K562 (cell line): ENCODE results near the gene VENTX. TPM values are rescaled to one million over a fixed set of nuclear protein-coding genes. Genes with fewer than 3 reads are reported as not detected.

ENCODE experiments used
- ATF1 ChIP-seq, 2 experiments: fragments of 450-650 bp in 1 of 2; IDR thresholded peaks; 2 replicates each; pipeline ENCODE4 v1.6.1; 2016; ENCODE audit warnings: missing compliant biosample characterization in 1 of 2, missing genetic modification characterization in 1 of 2
- CEBPB ChIP-seq: fragments of 450-650 bp; IDR thresholded peaks from 2 replicates; pipeline ENCODE4 v1.6.1; 2016; ENCODE audit warnings: missing genetic modification characterization, missing compliant biosample characterization
- ELF4 ChIP-seq: fragments of 450-650 bp; formaldehyde crosslinking; IDR thresholded peaks from 2 replicates; pipeline ENCODE4 v1.4.0; 2022; ENCODE audit warnings: missing genetic modification characterization
- HDAC1 ChIP-seq, 2 experiments: fragments of 450-650 bp; IDR thresholded peaks; 2 replicates each; pipeline ENCODE4 v1.6.1; 2016 to 2017; ENCODE audit warnings: inconsistent platforms in 1 of 2, mild to moderate bottlenecking in 1 of 2, moderate library complexity in 1 of 2
- HDAC3 ChIP-seq: fragments of 450-650 bp; IDR thresholded peaks from 2 replicates; pipeline ENCODE4 v1.6.1; 2018; ENCODE audit warnings: borderline replicate concordance, mild to moderate bottlenecking, moderate library complexity; ENCODE audit not compliant: partially characterized antibody
- MNT ChIP-seq, 2 experiments: fragments of 450-650 bp; conservative IDR thresholded peaks; 2 replicates each; pipeline ENCODE4 v1.6.1; 2017; ENCODE audit warnings: mild to moderate bottlenecking in 2 of 2, moderate library complexity in 2 of 2
- POLR2A ChIP-seq: fragments of 450-650 bp; conservative IDR thresholded peaks from 2 replicates; pipeline ENCODE4 v1.6.1; 2016
- POLR2G ChIP-seq: fragments of 200-400 bp; formaldehyde crosslinking; IDR thresholded peaks from 2 replicates; pipeline ENCODE4 v1.6.1; 2017; ENCODE audit warnings: low read depth, mild to moderate bottlenecking, antibody characterized with exemption, low read length, moderate library complexity
- SIN3B ChIP-seq: fragments of 450-650 bp; IDR thresholded peaks from 2 replicates; pipeline ENCODE4 v1.6.1; 2017; ENCODE audit warnings: low read depth, mild to moderate bottlenecking, moderate library complexity
- SMARCA4 ChIP-seq: fragments of 450-650 bp; IDR thresholded peaks from 2 replicates; pipeline ENCODE4 v1.6.1; 2016
- SMARCA5 ChIP-seq: fragments of 450-650 bp; IDR thresholded peaks from 2 replicates; pipeline ENCODE4 v1.6.1; 2016
- TAF1 ChIP-seq: IDR thresholded peaks from 2 replicates; pipeline ENCODE4 v1.6.1; 2011; ENCODE audit warnings: mild to moderate bottlenecking, low read length, moderate library complexity; ENCODE audit not compliant: insufficient read depth, control insufficient read depth, severe bottlenecking; ENCODE audit errors: extremely low read depth
- TCF3 ChIP-seq: sonication (generic); formaldehyde crosslinking; IDR thresholded peaks from 2 replicates; pipeline ENCODE4 v1.4.0; 2020; ENCODE audit warnings: mild to moderate bottlenecking, missing genetic modification reagents
- TRIM28 ChIP-seq: fragments of 450-650 bp; IDR thresholded peaks from 2 replicates; pipeline ENCODE4 v1.6.1; 2017
- UBTF ChIP-seq, 2 experiments: IDR thresholded peaks; 2 replicates each; pipeline ENCODE4 v1.6.1; 2012; ENCODE audit warnings: improper control_type of control experiment in 2 of 2, low read depth in 2 of 2, low read length in 2 of 2, borderline replicate concordance in 1 of 2
- ZBTB11 ChIP-seq, 3 experiments: fragments of 200-800 bp in 1 of 3; fragments of 250-450 bp in 1 of 3; fragments of 450-650 bp in 1 of 3; sonication (Bioruptor Pico) in 1 of 3; sonication (Bioruptor generic) in 1 of 3; formaldehyde crosslinking in 1 of 3; IDR thresholded peaks; 2 replicates each; pipeline versions ENCODE4 v1.6.1 to v1.8.0; 2016 to 2022; ENCODE audit warnings: mild to moderate bottlenecking in 2 of 3, missing genetic modification characterization in 2 of 3, missing compliant biosample characterization in 1 of 3, moderate library complexity in 1 of 3
- ZBTB2 ChIP-seq: fragments of 450-650 bp; IDR thresholded peaks from 2 replicates; pipeline ENCODE4 v1.6.1; 2016; ENCODE audit warnings: antibody characterized with exemption
- polyA plus RNA-seq, 8 experiments: library from polyadenylated mRNA; depleted of rRNA in 4 of 8; stranded (reverse) in 5 of 8; unstranded in 3 of 8; fragments of >200 nt; fragmentation: Nextera tagmentation in 2 of 8; fragmentation: Illumina TruSeq in 1 of 8; extraction: Ambion mirVana in 2 of 8; extraction: Trizol in 1 of 8; gene quantifications; 2 replicates each; pipeline versions ENCODE4 v1.2.1 to v1.2.3, GENCODE V29; 2011 to 2014; ENCODE audit warnings: inconsistent platforms in 1 of 8, missing spikeins in 1 of 8
- total RNA-seq, 7 experiments: library from RNA; depleted of rRNA in 6 of 7; stranded (reverse); fragments of >200 nt in 6 of 7; fragmentation: Illumina TruSeq in 2 of 7; extraction: Trizol in 2 of 7; gene quantifications; 2 replicates each; pipeline versions ENCODE4 v1.2.1 to v1.2.3, GENCODE V29; 2011 to 2021; ENCODE audit warnings: low replicate concordance in 1 of 7

The VENTX gene
- total and polyA plus RNA-seq, 9 of the 15 experiments (the other 6 are each of a cell fraction or from before 2014, with no cell fraction given) = 0.07 to 0.70 (median 0.20) TPM; not detected in 1

GRCh38 chr10:133278577-133279265, 41.1 kb downstream of the VENTX start (continued):
- peak; percentile 92 for TF ChIP-seq CEBPB (tag)
- peak; percentile 54; the same call in 1 of the 2 replicates for TF ChIP-seq ELF4 (CRISPR knock-in tag)
- peak; percentile 67 for TF ChIP-seq TCF3 (CRISPR knock-in tag)
- peak; percentile 49; the same call in 1 of the 2 replicates for TF ChIP-seq POLR2A
- peak; percentile 37 to 61; a peak in 1 of 4 replicates for TF ChIP-seq MNT (conservative IDR thresholded peaks at IDR 0.05)
- TF ChIP-seq ZBTB11 (CRISPR knock-in tag; IDR thresholded peaks at IDR 0.05) = peak in 2 of 3 experiments; percentile 16 to 62; a peak in 3 of 6 replicates
- TF ChIP-seq HDAC3 = peak; percentile 35
- TF ChIP-seq ATF1 (CRISPR knock-in tag; IDR thresholded peaks at IDR 0.05) = no peak
- peak; percentile 84 for TF ChIP-seq ATF1 (tag; IDR thresholded peaks at IDR 0.05)
- TF ChIP-seq POLR2G = peak; percentile 71
- TF ChIP-seq UBTF (IDR thresholded peaks at IDR 0.05; ENCODE audit: borderline replicate concordance in 1 of 2, low read depth in 2 of 2, low read length in 2 of 2) = peak in 1 of 2 experiments; percentile 45; a peak in 1 of 4 replicates
- TF ChIP-seq SIN3B = 0 out of 2 replicates have a peak, but pooled peaks have one; percentile 22
- TF ChIP-seq SMARCA5 = peak; percentile 71; the same call in 1 of the 2 replicates
- 0 out of 4 replicates have a peak, but pooled peaks of 1 of the 2 experiments have one; percentile 13 for TF ChIP-seq HDAC1 (IDR thresholded peaks at IDR 0.05)
- TF ChIP-seq SMARCA4 = peak; percentile 63; the same call in 1 of the 2 replicates
- TF ChIP-seq ZBTB2 = 0 out of 2 replicates have a peak, but pooled peaks have one; percentile 29
- peak; percentile 44; the same call in 1 of the 2 replicates for TF ChIP-seq TRIM28
- TF ChIP-seq TAF1 = peak; percentile 22
